ENCODE measurements around the gene CSF1R.

- TF ChIP-seq CTCF (IDR thresholded peaks at IDR 0.05; ENCODE audit: low read depth, low read length, missing input control) (no peak), GABPA (IDR thresholded peaks at IDR 0.05 in 1 of 2, conservative IDR thresholded peaks at IDR 0.05 in 1 of 2) (no peak), REST (IDR thresholded peaks at IDR 0.05) (no peak), JUND (IDR thresholded peaks at IDR 0.05) (no peak), MAX (IDR thresholded peaks at IDR 0.05) (no peak), EGR1 (IDR thresholded peaks at IDR 0.05; ENCODE audit: low read depth in 2 of 2) (no peak), RAD21 (IDR thresholded peaks at IDR 0.05) (no peak), ATF3 (IDR thresholded peaks at IDR 0.05) (no peak), FOXA1 (IDR thresholded peaks at IDR 0.05) (no peak), YY1 (IDR thresholded peaks at IDR 0.05) (no peak), SP1 (IDR thresholded peaks at IDR 0.05) (no peak), ZBTB33 (IDR thresholded peaks at IDR 0.05) (no peak), TAF1 (conservative IDR thresholded peaks at IDR 0.05) (no peak), NR2F2 (IDR thresholded peaks at IDR 0.05) (no peak)
Measured at GRCh38 chr5:150112201-150113046, 26.1 kb upstream of the CSF1R start.
